HepG2 (cell line): ENCODE results near the gene C2orf81. TPM values are rescaled to one million over a fixed set of nuclear protein-coding genes. Genes with fewer than 3 reads are reported as not detected.

Source experiments
- AGO2 ChIP-seq: fragments of 200-400 bp; formaldehyde crosslinking; optimal IDR thresholded peaks from 2 replicates; pipeline ENCODE3; 2017; ENCODE audit warnings: mild to moderate bottlenecking, low read depth, low read length, moderate library complexity
- ETV5 ChIP-seq: IDR thresholded peaks from 2 replicates; pipeline ENCODE4 v1.6.1; 2018; ENCODE audit warnings: missing biosample characterization, missing genetic modification reagents, inconsistent platforms, borderline replicate concordance
- FOXA1 ChIP-seq, 2 experiments: fragments of 450-650 bp in 1 of 2; sonication (generic) in 1 of 2; formaldehyde crosslinking in 1 of 2; IDR thresholded peaks; 2 replicates each; pipeline versions ENCODE4 v1.4.0 to v1.6.1; 2016 to 2020; ENCODE audit warnings: missing genetic modification reagents in 1 of 2
- GFI1 ChIP-seq: sonication (generic); formaldehyde crosslinking; IDR thresholded peaks from 2 replicates; pipeline ENCODE4 v1.5.0; 2020; ENCODE audit warnings: missing genetic modification reagents, mild to moderate bottlenecking, borderline replicate concordance
- IKZF4 ChIP-seq: sonication (generic); formaldehyde crosslinking; IDR thresholded peaks from 2 replicates; pipeline ENCODE4 v1.5.1; 2020; ENCODE audit warnings: borderline replicate concordance, mild to moderate bottlenecking, low read depth, missing genetic modification reagents; ENCODE audit errors: not compliant biosample characterization
- KDM2A ChIP-seq: sonication (generic); formaldehyde crosslinking; IDR thresholded peaks from 2 replicates; pipeline ENCODE4 v1.4.0; 2020; ENCODE audit warnings: low read depth, missing genetic modification reagents, borderline replicate concordance
- KLF11 ChIP-seq: IDR thresholded peaks from 2 replicates; pipeline ENCODE4 v1.6.1; 2016; ENCODE audit warnings: missing compliant biosample characterization
- KLF12 ChIP-seq: sonication (generic); formaldehyde crosslinking; IDR thresholded peaks from 2 replicates; pipeline ENCODE4 v1.4.0; 2020; ENCODE audit warnings: missing genetic modification reagents, borderline replicate concordance
- MAF1 ChIP-seq: sonication (generic); formaldehyde crosslinking; IDR thresholded peaks from 2 replicates; pipeline ENCODE4 v1.5.0; 2020; ENCODE audit warnings: missing genetic modification reagents, borderline replicate concordance
- RCOR2 ChIP-seq: IDR thresholded peaks from 2 replicates; pipeline ENCODE4 v1.6.1; 2016; ENCODE audit warnings: missing biosample characterization, missing genetic modification reagents
- SP1 ChIP-seq, 2 experiments: fragments of 450-650 bp in 1 of 2; sonication (generic) in 1 of 2; formaldehyde crosslinking in 1 of 2; IDR thresholded peaks; 2 replicates each; pipeline versions ENCODE4 v1.4.0 to v1.6.1; 2016 to 2020; ENCODE audit warnings: missing genetic modification reagents in 1 of 2
- YY1 ChIP-seq: IDR thresholded peaks from 2 replicates; pipeline ENCODE4 v1.6.1; 2011; ENCODE audit warnings: low read length, low read depth, moderate library complexity, mild to moderate bottlenecking; ENCODE audit not compliant: insufficient read depth, insufficient replicate concordance
- ZKSCAN5 ChIP-seq: sonication (generic); formaldehyde crosslinking; IDR thresholded peaks from 2 replicates; pipeline ENCODE4 v1.5.1; 2020; ENCODE audit warnings: mild to moderate bottlenecking, missing genetic modification reagents
- ZMYM3 ChIP-seq: sonication (generic); formaldehyde crosslinking; IDR thresholded peaks from 2 replicates; pipeline ENCODE4 v1.5.1; 2020; ENCODE audit warnings: mild to moderate bottlenecking, missing genetic modification reagents
- ZNF30 ChIP-seq: sonication (generic); formaldehyde crosslinking; IDR thresholded peaks from 2 replicates; pipeline ENCODE4 v1.5.0; 2020; ENCODE audit warnings: mild to moderate bottlenecking, missing genetic modification reagents
- ZNF451 ChIP-seq: sonication (generic); formaldehyde crosslinking; IDR thresholded peaks from 2 replicates; pipeline ENCODE4 v1.5.0; 2020; ENCODE audit warnings: mild to moderate bottlenecking, missing genetic modification reagents
- ZNF563 ChIP-seq: sonication (generic); formaldehyde crosslinking; IDR thresholded peaks from 2 replicates; pipeline ENCODE4 v1.8.0; 2022; ENCODE audit warnings: mild to moderate bottlenecking, moderate library complexity, missing genetic modification reagents
- ZNF580 ChIP-seq: IDR thresholded peaks from 2 replicates; pipeline ENCODE4 v1.6.1; 2016; ENCODE audit warnings: low read depth, borderline replicate concordance
- ZNF589 ChIP-seq: sonication (generic); formaldehyde crosslinking; conservative IDR thresholded peaks from 2 replicates; pipeline ENCODE4 v1.8.0; 2022; ENCODE audit warnings: mild to moderate bottlenecking, moderate library complexity, missing genetic modification reagents
- ZNF598 ChIP-seq: sonication (generic); formaldehyde crosslinking; IDR thresholded peaks from 2 replicates; pipeline ENCODE4 v1.5.1; 2020; ENCODE audit warnings: mild to moderate bottlenecking, missing genetic modification reagents, borderline replicate concordance
- ZNF800 ChIP-seq: sonication (generic); formaldehyde crosslinking; IDR thresholded peaks from 2 replicates; pipeline ENCODE4 v1.4.0; 2020; ENCODE audit warnings: missing genetic modification reagents
- ZNF83 ChIP-seq: sonication (generic); formaldehyde crosslinking; IDR thresholded peaks from 2 replicates; pipeline ENCODE4 v1.4.0; 2020; ENCODE audit warnings: missing genetic modification reagents, mild to moderate bottlenecking, borderline replicate concordance
- polyA plus RNA-seq, 8 experiments: library from polyadenylated mRNA; depleted of rRNA in 3 of 8; stranded (reverse) in 7 of 8; unstranded in 1 of 8; fragments of >200 nt; fragmentation: Illumina TruSeq in 4 of 8; extraction: Trizol in 4 of 8; gene quantifications; 2 replicates each; pipeline versions ENCODE4 v1.2.1 to v1.2.3, GENCODE V29; 2011 to 2016; ENCODE audit warnings: low read depth in 4 of 8, missing spikeins in 1 of 8, mixed read lengths in 1 of 8; ENCODE audit not compliant: insufficient read depth in 1 of 8
- total RNA-seq, 5 experiments: library from RNA; depleted of rRNA; stranded (reverse); fragments of >200 nt; fragmentation: Illumina TruSeq; extraction: Trizol; gene quantifications; 2 replicates each; pipeline ENCODE4 v1.2.3, GENCODE V29; 2016; ENCODE audit warnings: low read depth in 1 of 5
- TF ChIP-seq, protein P1 (sequence below): sonication (generic); formaldehyde crosslinking; conservative IDR thresholded peaks from 2 replicates; pipeline ENCODE4 v1.5.0; 2020; ENCODE audit warnings: missing genetic modification reagents
- TF ChIP-seq, protein P2 (sequence below): sonication (generic); formaldehyde crosslinking; IDR thresholded peaks from 2 replicates; pipeline ENCODE4 v1.5.1; 2020; ENCODE audit warnings: missing genetic modification reagents, mild to moderate bottlenecking, borderline replicate concordance

Gene C2orf81
- total and polyA plus RNA-seq, 2 of the 13 experiments (the other 11 are each of a cell fraction or from before 2014, with no cell fraction given), result 0.15 to 0.17 TPM

DNA sequence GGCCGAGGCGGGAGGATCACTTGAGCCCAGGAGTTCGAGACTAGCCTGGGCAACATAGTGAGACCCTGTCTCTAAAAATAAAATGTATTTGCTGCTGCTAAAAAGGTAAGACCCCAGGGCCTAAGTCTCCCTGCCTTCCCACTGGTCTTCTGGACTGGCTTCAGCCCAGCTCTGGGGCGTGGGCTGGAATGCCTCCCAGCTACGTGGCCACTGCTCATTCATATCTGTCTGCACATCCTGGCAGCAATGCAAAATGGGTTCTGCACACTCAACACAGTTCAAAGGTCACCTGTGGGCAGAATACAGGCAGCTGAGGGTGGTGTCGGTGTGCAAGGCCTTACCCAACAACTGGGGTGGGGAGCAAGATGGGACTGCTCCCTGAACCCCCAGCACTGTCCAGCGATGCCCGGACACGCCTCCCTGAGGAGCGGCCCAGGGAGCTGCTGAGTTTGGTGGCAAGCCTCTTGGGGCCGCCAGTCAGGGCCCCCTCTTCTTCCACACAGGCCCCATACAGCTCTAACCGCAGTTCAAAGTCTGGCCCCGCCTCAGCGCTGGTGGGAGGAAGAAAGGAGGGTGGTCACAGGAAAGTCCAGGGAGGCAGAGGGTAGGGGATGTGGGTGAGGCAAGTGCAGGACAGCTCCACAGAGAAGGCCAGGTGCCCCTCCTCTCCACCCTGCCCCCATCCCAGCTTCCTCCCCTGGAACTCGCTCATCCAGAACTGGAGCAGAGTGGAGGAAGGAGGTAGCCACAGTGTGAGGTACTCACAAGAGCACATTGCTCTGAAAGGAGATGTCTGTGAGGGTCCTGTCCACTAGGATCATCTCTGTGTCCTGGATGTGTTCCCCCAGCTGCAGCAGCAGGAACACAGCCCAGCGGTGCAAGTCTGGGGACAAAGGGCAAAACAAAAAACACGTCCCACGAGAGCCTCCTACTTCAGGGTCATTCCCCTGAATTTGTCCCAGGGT lies 8.3 kb upstream of the C2orf81 start (continued):
- TF ChIP-seq ZNF589, result peak; percentile 76
- TF ChIP-seq KLF12 (CRISPR knock-in tag), result 0 out of 2 replicates have a peak, but pooled peaks have one; percentile 57
- TF ChIP-seq IKZF4 (CRISPR knock-in tag), result peak; percentile 21
- TF ChIP-seq, protein P1, sequence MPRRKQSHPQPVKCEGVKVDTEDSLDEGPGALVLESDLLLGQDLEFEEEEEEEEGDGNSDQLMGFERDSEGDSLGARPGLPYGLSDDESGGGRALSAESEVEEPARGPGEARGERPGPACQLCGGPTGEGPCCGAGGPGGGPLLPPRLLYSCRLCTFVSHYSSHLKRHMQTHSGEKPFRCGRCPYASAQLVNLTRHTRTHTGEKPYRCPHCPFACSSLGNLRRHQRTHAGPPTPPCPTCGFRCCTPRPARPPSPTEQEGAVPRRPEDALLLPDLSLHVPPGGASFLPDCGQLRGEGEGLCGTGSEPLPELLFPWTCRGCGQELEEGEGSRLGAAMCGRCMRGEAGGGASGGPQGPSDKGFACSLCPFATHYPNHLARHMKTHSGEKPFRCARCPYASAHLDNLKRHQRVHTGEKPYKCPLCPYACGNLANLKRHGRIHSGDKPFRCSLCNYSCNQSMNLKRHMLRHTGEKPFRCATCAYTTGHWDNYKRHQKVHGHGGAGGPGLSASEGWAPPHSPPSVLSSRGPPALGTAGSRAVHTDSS (CRISPR knock-in tag), result no peak
- TF ChIP-seq ZNF563, result peak; percentile 64; the same call in 1 of the 2 replicates
- peak; percentile 96 for TF ChIP-seq AGO2
- peak; percentile 54 for TF ChIP-seq YY1
- peak; percentile 36; the same call in 1 of the 2 replicates for TF ChIP-seq GFI1 (CRISPR knock-in tag)
- 0 out of 2 replicates have a peak, but pooled peaks have one; percentile 35 for TF ChIP-seq ZNF598 (CRISPR knock-in tag)
- peak; percentile 34; the same call in 1 of the 2 replicates for TF ChIP-seq ZMYM3 (CRISPR knock-in tag)
- TF ChIP-seq ZNF83 (CRISPR knock-in tag), result no peak; the same call in 1 of the 2 replicates
- TF ChIP-seq, protein P2, sequence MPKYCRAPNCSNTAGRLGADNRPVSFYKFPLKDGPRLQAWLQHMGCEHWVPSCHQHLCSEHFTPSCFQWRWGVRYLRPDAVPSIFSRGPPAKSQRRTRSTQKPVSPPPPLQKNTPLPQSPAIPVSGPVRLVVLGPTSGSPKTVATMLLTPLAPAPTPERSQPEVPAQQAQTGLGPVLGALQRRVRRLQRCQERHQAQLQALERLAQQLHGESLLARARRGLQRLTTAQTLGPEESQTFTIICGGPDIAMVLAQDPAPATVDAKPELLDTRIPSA (CRISPR knock-in tag), result no peak
- 0 out of 2 replicates have a peak, but pooled peaks have one; percentile 51 for TF ChIP-seq ZNF800 (CRISPR knock-in tag)
- TF ChIP-seq SP1 (IDR thresholded peaks at IDR 0.05), result no peak
- no peak; the same call in 1 of the 2 replicates for TF ChIP-seq SP1 (CRISPR knock-in tag; IDR thresholded peaks at IDR 0.05)
- peak; percentile 95 for TF ChIP-seq ZNF451
- TF ChIP-seq RCOR2, result peak; percentile 76
- TF ChIP-seq KDM2A, result peak; percentile 71; the same call in 1 of the 2 replicates
- TF ChIP-seq ZNF580 (CRISPR knock-in tag), result peak; percentile 87; the same call in 1 of the 2 replicates
- no peak for TF ChIP-seq FOXA1 (IDR thresholded peaks at IDR 0.05)
- no peak for TF ChIP-seq FOXA1 (CRISPR knock-in tag; IDR thresholded peaks at IDR 0.05)
- TF ChIP-seq ZNF30 (CRISPR knock-in tag), result no peak
- no peak for TF ChIP-seq MAF1
- peak; percentile 47; the same call in 1 of the 2 replicates for TF ChIP-seq ETV5 (CRISPR knock-in tag)
- peak; percentile 67 for TF ChIP-seq KLF11 (CRISPR knock-in tag)
- TF ChIP-seq ZKSCAN5 (CRISPR knock-in tag), result no peak
